Peyer's patch (tissue), 4 donors: ENCODE data around the gene RTN4RL1. TPM values are rescaled to one million over a fixed set of nuclear protein-coding genes. Genes with fewer than 3 reads are reported as not detected.

Experiments
- DNase-seq, 3 donors: peaks; one replicate each; pipeline ENCODE4 v3.0.0-alpha.2; 2017 to 2019
- H3K27ac ChIP-seq, 4 donors: fragments of 200-600 bp; sonication (generic); one replicate each; pipeline ENCODE4 v1.5.1; 2016 to 2019
- H3K27me3 ChIP-seq, 2 donors: fragments of 200-600 bp; sonication (generic); one replicate each; pipeline ENCODE4 v1.5.1; 2019
- H3K36me3 ChIP-seq, 3 donors: fragments of 200-600 bp; sonication (generic); one replicate each; pipeline ENCODE4 v1.5.1; 2016 to 2019
- H3K4me1 ChIP-seq, 4 donors: fragments of 200-600 bp; sonication (generic); one replicate each; pipeline ENCODE4 v1.5.1; 2016 to 2019
- H3K4me3 ChIP-seq, 4 donors: fragments of 200-600 bp; sonication (generic); 1 replicate in 3 of 4; 2 replicates in 1 of 4; pipeline ENCODE4 v1.5.1; 2016 to 2019; ENCODE audit warnings: mild to moderate bottlenecking in 1 of 4
- H3K9me3 ChIP-seq, 4 donors: fragments of 200-600 bp; sonication (generic); one replicate each; pipeline ENCODE4 v1.5.1; 2016 to 2019; ENCODE audit warnings: mild to moderate bottlenecking in 1 of 4
- CTCF ChIP-seq, 6 experiments: fragments of 450-650 bp in 4 of 6; fragments of 200-600 bp in 2 of 6; sonication (generic) in 1 of 6; IDR thresholded peaks; one replicate each; pipeline ENCODE4 v1.5.1; 2017 to 2019; ENCODE audit warnings: antibody characterized with exemption in 6 of 6, mild to moderate bottlenecking in 3 of 6, moderate library complexity in 1 of 6
- POLR2A ChIP-seq, 2 donors: fragments of 450-650 bp; IDR thresholded peaks; one replicate each; pipeline ENCODE4 v1.5.1; 2017; ENCODE audit warnings: antibody characterized with exemption in 2 of 2, mild to moderate bottlenecking in 2 of 2, moderate library complexity in 2 of 2
- total RNA-seq, 4 donors: library from RNA; depleted of rRNA; stranded (reverse); fragments of >200 nt; gene quantifications; one replicate each; pipeline ENCODE4 v1.1.0, GENCODE V29; 2016

RTN4RL1 gene
- total RNA-seq, 4 donors from 2014 or later = not detected

DNA sequence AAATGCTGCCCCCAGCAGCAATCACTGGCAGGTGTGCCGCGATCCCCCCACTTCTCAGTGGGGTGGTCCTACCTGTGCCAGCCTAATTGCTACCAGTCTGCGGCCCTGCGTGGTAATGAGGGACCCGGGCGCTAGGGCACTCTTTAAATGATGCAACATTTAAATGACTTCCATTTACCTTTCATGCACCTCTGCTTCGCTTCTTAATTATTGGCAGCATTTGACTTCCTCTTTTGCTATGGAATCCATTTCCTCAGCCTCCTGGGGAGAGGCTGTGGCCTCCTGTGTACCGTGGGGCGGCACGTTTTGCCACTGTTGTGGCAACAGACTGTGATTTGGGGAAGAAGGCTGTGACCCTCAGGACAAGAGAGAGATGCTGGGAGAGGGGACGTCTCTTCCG is 109.2 kb downstream of the RTN4RL1 start:
- no peak for DNase-seq
- H3K4me3 ChIP-seq = no peak overlapping the region
- H3K27me3 ChIP-seq = no peaks in the 10 kb centered on the region
- H3K4me1 ChIP-seq = no peaks in the 10 kb centered on the region
- no peak overlapping the region for H3K27ac ChIP-seq
- no peaks in the 10 kb centered on the region for H3K36me3 ChIP-seq
- TF ChIP-seq POLR2A (IDR thresholded peaks at IDR 0.05) (no peak), CTCF (IDR thresholded peaks at IDR 0.05) (no peak)
- H3K9me3 ChIP-seq = no peaks in the 10 kb centered on the region

DNA sequence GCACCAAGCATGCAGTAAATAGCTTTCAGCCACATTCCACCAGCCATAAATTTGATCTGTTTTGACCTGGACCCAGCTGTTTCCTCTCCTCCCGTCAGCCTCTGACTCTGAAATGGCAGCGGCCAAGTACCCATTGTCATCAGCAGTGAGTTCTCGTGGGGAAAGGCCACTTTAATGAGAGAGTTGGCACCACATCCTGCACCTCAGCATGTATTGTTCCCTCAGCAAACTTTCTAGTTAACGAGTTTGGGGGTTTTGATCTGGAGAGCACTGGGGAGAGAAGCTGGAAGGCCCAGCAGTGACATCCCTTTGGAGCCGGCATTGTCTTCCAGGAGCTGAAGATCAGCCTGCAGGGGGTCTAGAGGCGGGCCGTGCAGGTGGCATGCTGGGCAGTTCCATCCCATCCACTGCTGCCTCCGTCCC is 110.5 kb downstream of the RTN4RL1 start:
- H3K9me3 ChIP-seq = no peaks in the 10 kb centered on the region
- TF ChIP-seq POLR2A (IDR thresholded peaks at IDR 0.05) (no peak), CTCF (IDR thresholded peaks at IDR 0.05) (no peak)
- no peak overlapping the region for H3K27ac ChIP-seq
- no peaks in the 10 kb centered on the region for H3K27me3 ChIP-seq
- no peaks in the 10 kb centered on the region for H3K36me3 ChIP-seq
- DNase-seq = no peak
- no peak overlapping the region for H3K4me3 ChIP-seq
- H3K4me1 ChIP-seq = no peaks in the 10 kb centered on the region

DNA sequence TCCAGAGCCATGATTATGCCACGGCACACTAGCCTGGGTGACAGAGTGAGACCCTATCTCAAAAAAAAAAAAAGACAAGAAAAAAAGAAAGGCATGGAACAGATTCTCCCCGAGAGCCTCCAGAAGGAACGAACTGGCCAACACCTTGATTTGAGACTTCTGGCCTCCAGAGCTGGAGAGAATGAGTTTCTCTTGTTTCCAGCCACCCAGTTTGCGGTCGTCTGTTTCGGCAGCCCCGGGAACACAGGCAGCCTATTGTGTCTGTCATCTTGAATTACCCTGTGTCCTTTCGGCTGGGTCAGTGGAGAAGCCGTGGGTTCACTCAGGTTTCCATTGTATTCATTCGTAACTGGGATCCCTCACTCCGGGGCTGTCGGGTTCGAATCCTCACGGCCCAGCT is 111.4 kb downstream of the RTN4RL1 start:
- DNase-seq = no peak
- Histone ChIP-seq H3K4me1 (peaks cover 0 to 1% (median under 1%) of the 10 kb centered on the region in 4 donors), H3K36me3 (no peaks in the 10 kb centered on the region), H3K27me3 (peaks cover 0 to under 1% of the 10 kb centered on the region in 2 donors), H3K9me3 (no peaks in the 10 kb centered on the region), H3K27ac (no peak overlapping the region), H3K4me3 (no peak overlapping the region)
- no peak for TF ChIP-seq CTCF (IDR thresholded peaks at IDR 0.05)
- no peak for TF ChIP-seq POLR2A (IDR thresholded peaks at IDR 0.05)

DNA sequence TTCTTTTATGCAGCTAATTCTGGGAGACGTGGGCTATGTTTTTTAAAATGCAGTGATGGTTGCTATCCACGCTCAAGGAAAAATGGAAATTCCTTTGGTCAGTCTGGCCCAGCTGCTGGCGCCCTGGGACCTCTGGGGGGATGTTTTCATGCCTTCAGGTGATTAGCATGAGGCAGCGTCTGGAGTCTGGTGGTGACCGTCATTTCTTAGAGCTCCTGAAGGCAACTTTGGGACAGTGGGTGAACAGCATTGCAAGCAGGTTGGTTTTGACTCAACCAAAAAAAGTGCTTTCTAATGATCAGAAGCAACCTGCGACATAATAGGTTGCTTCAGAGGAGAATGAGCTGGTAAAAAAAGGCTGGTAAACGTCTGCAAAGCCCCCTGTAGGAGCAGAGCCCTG is 113.0 kb downstream of the RTN4RL1 start:
- H3K36me3 ChIP-seq = no peaks in the 10 kb centered on the region
- TF ChIP-seq CTCF (IDR thresholded peaks at IDR 0.05) = no peak
- TF ChIP-seq POLR2A (IDR thresholded peaks at IDR 0.05) = no peak
- no peaks in the 10 kb centered on the region for H3K9me3 ChIP-seq
- H3K27ac ChIP-seq = no peak overlapping the region
- H3K4me1 ChIP-seq = peaks cover 0 to 12% (median 7%) of the 10 kb centered on the region in 4 donors
- no peak for DNase-seq
- H3K27me3 ChIP-seq = peaks cover 0 to 9% of the 10 kb centered on the region in 2 donors
- H3K4me3 ChIP-seq = no peak overlapping the region

GRCh38 chr17:1909985-1910384 is 115.1 kb downstream of the RTN4RL1 start:
- H3K4me3 ChIP-seq = no peak overlapping the region
- no peak for TF ChIP-seq CTCF (IDR thresholded peaks at IDR 0.05)
- TF ChIP-seq POLR2A (IDR thresholded peaks at IDR 0.05) = no peak
- no peak for DNase-seq
- H3K4me1 ChIP-seq = peaks cover 0 to 19% (median 7%) of the 10 kb centered on the region in 4 donors
- peaks cover 0 to 15% of the 10 kb centered on the region in 2 donors for H3K27me3 ChIP-seq
- H3K27ac ChIP-seq = no peak overlapping the region
- H3K9me3 ChIP-seq = no peaks in the 10 kb centered on the region
- H3K36me3 ChIP-seq = no peaks in the 10 kb centered on the region
